Stimulated activated effector memory CD8-positive, alpha-beta T cell treated with anti-CD3 and anti-CD28 coated beads, Interleukin-12 subunit alpha, Interleukin-12 subunit beta, amount 100 ng/mL, for 72 hours (primary cell): Measurements from ENCODE around the gene MLXIP.
A peak's percentile ranks its signal among the peaks of the same experiment; 100 is the strongest.
"Not testable (repeated sequence)": the region's sequence is repeated elsewhere in the genome, so short reads cannot be mapped to it uniquely, and the experiment has no call there.

Experiments used
- ATAC-seq: fragments of 150-1000 bp; cut with Tn5 transposase; 2 replicates; pipeline ENCODE4 v1.10.0; 2021
- DNase-seq, 2 donors: peaks; one replicate each; pipeline ENCODE4 v3.0.0; 2021 to 2022; ENCODE audit warnings: low spot score in 2 of 2
- H3K27ac Mint-ChIP-seq: one replicate; pipeline ENCODE4 v1.8.0; 2022; ENCODE audit warnings: mild to moderate bottlenecking, mixed read lengths
- H3K36me3 Mint-ChIP-seq: one replicate; pipeline ENCODE4 v1.8.0; 2022; ENCODE audit warnings: mild to moderate bottlenecking, mixed read lengths
- H3K4me1 Mint-ChIP-seq: one replicate; pipeline ENCODE4 v1.8.0; 2022; ENCODE audit warnings: mixed read lengths
- H3K4me3 Mint-ChIP-seq: one replicate; pipeline ENCODE4 v1.8.0; 2022; ENCODE audit warnings: mild to moderate bottlenecking, mixed read lengths
- H3K9me3 Mint-ChIP-seq: one replicate; pipeline ENCODE4 v1.8.0; 2022; ENCODE audit warnings: mixed read lengths

MLXIP gene

GRCh38 chr12:122078141-122079032 lies at the start of gene MLXIP:
TSS of gene MLXIP (plus strand) at chr12:122078756. CDS start at chr12:122078854, 98 bp downstream.
- ATAC-seq (peak; percentile 89), DNase-seq (peak; percentile 89 to 94)
- peak within 1 kb of the TSS; percentile 87 for H3K4me3 Mint-ChIP-seq
- peaks cover 49% of the 10 kb centered on the region for H3K4me1 Mint-ChIP-seq
- no peaks in the 10 kb centered on the region for H3K9me3 Mint-ChIP-seq
- H3K36me3 Mint-ChIP-seq: peaks cover 23% of the 10 kb centered on the region
- H3K27ac Mint-ChIP-seq: peak within 1 kb of the TSS; percentile 81

- DNase-seq (peak; percentile 65 to 92), ATAC-seq (peak; percentile 98)
- Mint-ChIP-seq H3K9me3 (no peaks in the 10 kb centered on the region), H3K4me3 (peak overlapping the region; percentile 25), H3K36me3 (peaks cover 7% of the 10 kb centered on the region), H3K4me1 (peaks cover 18% of the 10 kb centered on the region), H3K27ac (peak overlapping the region; percentile 74)
These were observed 49.5 kb upstream of the MLXIP start for GRCh38 chr12:122028905-122029560.

- Mint-ChIP-seq H3K27ac (peak overlapping the region; percentile 74), H3K9me3 (no peaks in the 10 kb centered on the region), H3K4me3 (peak overlapping the region; percentile 25), H3K36me3 (peaks cover 7% of the 10 kb centered on the region), H3K4me1 (peaks cover 18% of the 10 kb centered on the region)
- DNase-seq (peak in 1 of 2 donors; percentile 64), ATAC-seq (peak; percentile 29)
These were observed 48.7 kb upstream of the MLXIP start for GRCh38 chr12:122029620-122030423.

- Mint-ChIP-seq H3K36me3 (peaks cover 7% of the 10 kb centered on the region), H3K27ac (no peak overlapping the region), H3K9me3 (no peaks in the 10 kb centered on the region), H3K4me3 (no peak overlapping the region), H3K4me1 (peaks cover 18% of the 10 kb centered on the region)
- ATAC-seq (no peak), DNase-seq (no peak)
These were observed 48.0 kb upstream of the MLXIP start for GRCh38 chr12:122030424-122031035.

- Mint-ChIP-seq H3K4me1 (peaks cover 18% of the 10 kb centered on the region), H3K36me3 (peaks cover 7% of the 10 kb centered on the region), H3K27ac (no peak overlapping the region), H3K4me3 (no peak overlapping the region), H3K9me3 (no peaks in the 10 kb centered on the region)
- ATAC-seq (peak; percentile 48), DNase-seq (peak; percentile 25 to 81)
These were observed 47.0 kb upstream of the MLXIP start for GRCh38 chr12:122031342-122032216.

GRCh38 chr12:122032580-122032979 lies 46.0 kb upstream of the MLXIP start:
- Mint-ChIP-seq H3K36me3 (peaks cover 7% of the 10 kb centered on the region), H3K9me3 (no peaks in the 10 kb centered on the region), H3K4me3 (no peak overlapping the region), H3K27ac (no peak overlapping the region), H3K4me1 (peaks cover 18% of the 10 kb centered on the region)
- ATAC-seq (no peak), DNase-seq (no peak)

- ATAC-seq (no peak), DNase-seq (no peak)
- Mint-ChIP-seq H3K27ac (no peak overlapping the region), H3K9me3 (no peaks in the 10 kb centered on the region), H3K4me3 (no peak overlapping the region), H3K4me1 (no peaks in the 10 kb centered on the region), H3K36me3 (no peaks in the 10 kb centered on the region)
These were observed 43.3 kb upstream of the MLXIP start for GRCh38 chr12:122035292-122035691.

GRCh38 chr12:122036153-122036552 lies 42.4 kb upstream of the MLXIP start:
- no peaks in the 10 kb centered on the region for H3K4me1 Mint-ChIP-seq
- H3K9me3 Mint-ChIP-seq: no peaks in the 10 kb centered on the region

GRCh38 chr12:122040579-122041386 lies 37.8 kb upstream of the MLXIP start:
- Mint-ChIP-seq H3K4me1 (no peaks in the 10 kb centered on the region), H3K4me3 (no peak overlapping the region), H3K27ac (no peak overlapping the region), H3K9me3 (no peaks in the 10 kb centered on the region), H3K36me3 (no peaks in the 10 kb centered on the region)
- no peak for ATAC-seq
- no peak for DNase-seq

More at GRCh38 chr12:122036153-122036552, 42.4 kb upstream of the MLXIP start:
- no peak for ATAC-seq
- Mint-ChIP-seq H3K4me3 (no peak overlapping the region), H3K27ac (no peak overlapping the region), H3K36me3 (no peaks in the 10 kb centered on the region)
- no peak for DNase-seq

GRCh38 chr12:122041458-122041857 lies 37.1 kb upstream of the MLXIP start:
- H3K9me3 Mint-ChIP-seq, H3K4me1 Mint-ChIP-seq, H3K27ac Mint-ChIP-seq, ATAC-seq, H3K4me3 Mint-ChIP-seq, DNase-seq, H3K36me3 Mint-ChIP-seq: not testable (repeated sequence)

- H3K27ac Mint-ChIP-seq: no peak overlapping the region
- H3K4me1 Mint-ChIP-seq: no peaks in the 10 kb centered on the region
- ATAC-seq (no peak), DNase-seq (no peak)
- H3K9me3 Mint-ChIP-seq: no peaks in the 10 kb centered on the region
- H3K4me3 Mint-ChIP-seq: no peak overlapping the region
- no peaks in the 10 kb centered on the region for H3K36me3 Mint-ChIP-seq
These were observed 35.6 kb upstream of the MLXIP start for GRCh38 chr12:122042910-122043309.

- no peak for ATAC-seq
- Mint-ChIP-seq H3K4me1 (no peaks in the 10 kb centered on the region), H3K9me3 (no peaks in the 10 kb centered on the region), H3K27ac (no peak overlapping the region), H3K4me3 (no peak overlapping the region), H3K36me3 (no peaks in the 10 kb centered on the region)
- DNase-seq: no peak
These were observed 35.1 kb upstream of the MLXIP start for GRCh38 chr12:122043476-122043875.

- Mint-ChIP-seq H3K9me3 (no peaks in the 10 kb centered on the region), H3K4me3 (no peak overlapping the region), H3K4me1 (no peaks in the 10 kb centered on the region), H3K36me3 (no peaks in the 10 kb centered on the region), H3K27ac (no peak overlapping the region)
- DNase-seq: no peak
- no peak for ATAC-seq
These were observed 33.3 kb upstream of the MLXIP start for GRCh38 chr12:122045262-122045661.
